ENCODE results near the gene PCGF1. TPM values are rescaled to one million over a fixed set of nuclear protein-coding genes. Genes with fewer than 3 reads are reported as not detected.

PCGF1 gene
- total and polyA plus RNA-seq, 2 of the 13 experiments (the other 11 are each of a cell fraction or from before 2014, with no cell fraction given): 20.4 to 22.6 TPM

DNA sequence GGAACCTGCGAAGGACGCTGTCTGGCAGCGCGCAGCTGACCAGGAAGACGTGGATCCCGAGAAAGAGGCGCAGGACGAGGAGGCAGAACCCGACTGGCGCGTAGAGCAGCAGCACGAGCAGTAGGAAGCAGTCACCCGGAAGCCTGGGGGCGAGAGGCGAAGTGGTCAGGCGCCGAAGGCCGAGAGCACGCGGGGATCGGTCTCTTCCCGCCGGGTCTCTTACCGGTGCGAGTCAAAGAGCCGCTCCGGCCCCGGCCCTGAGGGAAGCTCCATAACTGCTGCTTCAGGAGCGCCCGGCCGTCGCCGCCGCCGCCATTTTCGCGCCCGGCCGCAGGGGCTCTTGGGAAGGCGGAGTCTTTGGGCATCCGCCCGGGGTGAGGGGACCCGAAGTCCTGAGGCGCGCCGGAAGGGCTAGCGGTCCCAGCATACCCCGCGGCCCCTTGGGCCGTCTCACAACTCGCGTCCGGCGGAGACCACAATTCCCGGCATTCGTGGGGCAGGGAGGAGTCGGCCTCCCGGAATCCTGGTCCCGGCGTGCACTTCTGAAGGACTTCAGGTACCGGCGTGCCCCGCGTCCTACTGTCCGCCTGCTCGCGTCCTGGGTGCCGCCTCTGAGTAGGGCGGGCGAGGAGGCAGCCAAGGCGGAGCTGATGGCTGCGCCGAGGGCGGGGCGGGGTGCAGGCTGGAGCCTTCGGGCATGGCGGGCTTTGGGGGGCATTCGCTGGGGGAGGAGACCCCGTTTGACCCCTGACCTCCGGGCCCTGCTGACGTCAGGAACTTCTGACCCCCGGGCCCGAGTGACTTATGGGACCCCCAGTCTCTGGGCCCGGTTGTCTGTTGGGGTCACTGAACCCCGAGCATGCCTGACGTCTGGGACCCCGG, 22.1 kb upstream of the PCGF1 start, which contains the start of the genes AUP1 and HTRA2 (continued):
- TF ChIP-seq GMEB2 (CRISPR knock-in tag; IDR thresholded peaks at IDR 0.05; ENCODE audit: low read depth) (peak; percentile 76; the same call in 1 of the 2 replicates), REL (CRISPR knock-in tag; conservative IDR thresholded peaks at IDR 0.05) (peak; percentile 65; the same call in 1 of the 2 replicates), FOSL2 (CRISPR knock-in tag; IDR thresholded peaks at IDR 0.05) (no peak; the same call in 1 of the 2 replicates), IKZF5 (CRISPR knock-in tag; IDR thresholded peaks at IDR 0.05) (peak; percentile 85), FOXA3 (CRISPR knock-in tag; IDR thresholded peaks at IDR 0.05) (peak; percentile 69; the same call in 1 of the 2 replicates), RBM39 (IDR thresholded peaks at IDR 0.05; ENCODE audit: low read depth, low read length, poor library complexity, severe bottlenecking) (peak; percentile 56), SNAPC5 (CRISPR knock-in tag; IDR thresholded peaks at IDR 0.05; ENCODE audit: borderline replicate concordance) (0 out of 2 replicates have a peak, but pooled peaks have one; percentile 35), HDAC6 (IDR thresholded peaks at IDR 0.05; ENCODE audit: low read depth, low read length) (no peak), ATF6 (CRISPR knock-in tag; conservative IDR thresholded peaks at IDR 0.05) (no peak; the same call in 1 of the 2 replicates), PHF21A (CRISPR knock-in tag; IDR thresholded peaks at IDR 0.05) (peak; percentile 88), ZNF652 (CRISPR knock-in tag; IDR thresholded peaks at IDR 0.05; ENCODE audit: borderline replicate concordance, low read depth) (no peak; the same call in 1 of the 2 replicates), HINFP (CRISPR knock-in tag; IDR thresholded peaks at IDR 0.05; ENCODE audit: low read depth) (peak; percentile 22)
- TF ChIP-seq, protein P1, sequence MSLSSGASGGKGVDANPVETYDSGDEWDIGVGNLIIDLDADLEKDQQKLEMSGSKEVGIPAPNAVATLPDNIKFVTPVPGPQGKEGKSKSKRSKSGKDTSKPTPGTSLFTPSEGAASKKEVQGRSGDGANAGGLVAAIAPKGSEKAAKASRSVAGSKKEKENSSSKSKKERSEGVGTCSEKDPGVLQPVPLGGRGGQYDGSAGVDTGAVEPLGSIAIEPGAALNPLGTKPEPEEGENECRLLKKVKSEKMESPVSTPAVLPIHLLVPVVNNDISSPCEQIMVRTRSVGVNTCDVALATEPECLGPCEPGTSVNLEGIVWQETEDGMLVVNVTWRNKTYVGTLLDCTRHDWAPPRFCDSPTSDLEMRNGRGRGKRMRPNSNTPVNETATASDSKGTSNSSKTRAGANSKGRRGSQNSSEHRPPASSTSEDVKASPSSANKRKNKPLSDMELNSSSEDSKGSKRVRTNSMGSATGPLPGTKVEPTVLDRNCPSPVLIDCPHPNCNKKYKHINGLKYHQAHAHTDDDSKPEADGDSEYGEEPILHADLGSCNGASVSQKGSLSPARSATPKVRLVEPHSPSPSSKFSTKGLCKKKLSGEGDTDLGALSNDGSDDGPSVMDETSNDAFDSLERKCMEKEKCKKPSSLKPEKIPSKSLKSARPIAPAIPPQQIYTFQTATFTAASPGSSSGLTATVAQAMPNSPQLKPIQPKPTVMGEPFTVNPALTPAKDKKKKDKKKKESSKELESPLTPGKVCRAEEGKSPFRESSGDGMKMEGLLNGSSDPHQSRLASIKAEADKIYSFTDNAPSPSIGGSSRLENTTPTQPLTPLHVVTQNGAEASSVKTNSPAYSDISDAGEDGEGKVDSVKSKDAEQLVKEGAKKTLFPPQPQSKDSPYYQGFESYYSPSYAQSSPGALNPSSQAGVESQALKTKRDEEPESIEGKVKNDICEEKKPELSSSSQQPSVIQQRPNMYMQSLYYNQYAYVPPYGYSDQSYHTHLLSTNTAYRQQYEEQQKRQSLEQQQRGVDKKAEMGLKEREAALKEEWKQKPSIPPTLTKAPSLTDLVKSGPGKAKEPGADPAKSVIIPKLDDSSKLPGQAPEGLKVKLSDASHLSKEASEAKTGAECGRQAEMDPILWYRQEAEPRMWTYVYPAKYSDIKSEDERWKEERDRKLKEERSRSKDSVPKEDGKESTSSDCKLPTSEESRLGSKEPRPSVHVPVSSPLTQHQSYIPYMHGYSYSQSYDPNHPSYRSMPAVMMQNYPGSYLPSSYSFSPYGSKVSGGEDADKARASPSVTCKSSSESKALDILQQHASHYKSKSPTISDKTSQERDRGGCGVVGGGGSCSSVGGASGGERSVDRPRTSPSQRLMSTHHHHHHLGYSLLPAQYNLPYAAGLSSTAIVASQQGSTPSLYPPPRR (CRISPR knock-in tag; IDR thresholded peaks at IDR 0.05; ENCODE audit: borderline replicate concordance): peak; percentile 27; the same call in 1 of the 2 replicates
- TF ChIP-seq, protein P2, sequence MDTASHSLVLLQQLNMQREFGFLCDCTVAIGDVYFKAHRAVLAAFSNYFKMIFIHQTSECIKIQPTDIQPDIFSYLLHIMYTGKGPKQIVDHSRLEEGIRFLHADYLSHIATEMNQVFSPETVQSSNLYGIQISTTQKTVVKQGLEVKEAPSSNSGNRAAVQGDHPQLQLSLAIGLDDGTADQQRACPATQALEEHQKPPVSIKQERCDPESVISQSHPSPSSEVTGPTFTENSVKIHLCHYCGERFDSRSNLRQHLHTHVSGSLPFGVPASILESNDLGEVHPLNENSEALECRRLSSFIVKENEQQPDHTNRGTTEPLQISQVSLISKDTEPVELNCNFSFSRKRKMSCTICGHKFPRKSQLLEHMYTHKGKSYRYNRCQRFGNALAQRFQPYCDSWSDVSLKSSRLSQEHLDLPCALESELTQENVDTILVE (CRISPR knock-in tag; IDR thresholded peaks at IDR 0.05): peak; percentile 87; the same call in 1 of the 2 replicates
